ENCODE measurements around the gene MFSD12. TPM values are rescaled to one million over a fixed set of nuclear protein-coding genes. Genes with fewer than 3 reads are reported as not detected.

The MFSD12 gene
- total RNA-seq, 1 donor from 2014 or later, result 136 TPM

GRCh38 chr19:3546119-3546518 is 11.3 kb downstream of the MFSD12 start:
- Mint-ChIP-seq H3K9me3 (no peaks in the 10 kb centered on the region), H3K4me3 (no peak overlapping the region), H3K36me3 (ENCODE audit: low read depth) (peaks cover 10% of the 10 kb centered on the region), H3K27ac (no peak overlapping the region), H3K27me3 (ENCODE audit: insufficient read depth) (no peaks in the 10 kb centered on the region), H3K4me1 (ENCODE audit: low read depth) (no peaks in the 10 kb centered on the region)
- DNase-seq (ENCODE audit: low spot score), result no peak
- intact Hi-C loops (cut with micrococcal nuclease), result no loop called here

- no peak for DNase-seq (ENCODE audit: low spot score)
- no peaks in the 10 kb centered on the region for H3K27me3 Mint-ChIP-seq (ENCODE audit: insufficient read depth)
- peaks cover 10% of the 10 kb centered on the region for H3K36me3 Mint-ChIP-seq (ENCODE audit: low read depth)
- peak overlapping the region; percentile 5 for H3K27ac Mint-ChIP-seq
- H3K4me3 Mint-ChIP-seq, result no peak overlapping the region
- H3K4me1 Mint-ChIP-seq (ENCODE audit: low read depth), result no peaks in the 10 kb centered on the region
- H3K9me3 Mint-ChIP-seq, result no peaks in the 10 kb centered on the region
- intact Hi-C loops (cut with micrococcal nuclease), result loop anchor here (1.0 kb wide), 1 partner anchor 161 kb away; no protein-coding TSS in a partner anchor
These were observed 11.7 kb downstream of the MFSD12 start for GRCh38 chr19:3545669-3546034.

- DNase-seq (ENCODE audit: low spot score), result peak; percentile 66
- Mint-ChIP-seq H3K9me3 (no peaks in the 10 kb centered on the region), H3K4me3 (no peak overlapping the region), H3K27me3 (ENCODE audit: insufficient read depth) (no peaks in the 10 kb centered on the region), H3K27ac (peak overlapping the region; percentile 5), H3K4me1 (ENCODE audit: low read depth) (no peaks in the 10 kb centered on the region), H3K36me3 (ENCODE audit: low read depth) (peaks cover 10% of the 10 kb centered on the region)
- intact Hi-C loops (cut with micrococcal nuclease), result loop anchor here (1.0 kb wide), 1 partner anchor 161 kb away; no protein-coding TSS in a partner anchor
These were observed 12.4 kb downstream of the MFSD12 start for GRCh38 chr19:3544742-3545668.

DNA sequence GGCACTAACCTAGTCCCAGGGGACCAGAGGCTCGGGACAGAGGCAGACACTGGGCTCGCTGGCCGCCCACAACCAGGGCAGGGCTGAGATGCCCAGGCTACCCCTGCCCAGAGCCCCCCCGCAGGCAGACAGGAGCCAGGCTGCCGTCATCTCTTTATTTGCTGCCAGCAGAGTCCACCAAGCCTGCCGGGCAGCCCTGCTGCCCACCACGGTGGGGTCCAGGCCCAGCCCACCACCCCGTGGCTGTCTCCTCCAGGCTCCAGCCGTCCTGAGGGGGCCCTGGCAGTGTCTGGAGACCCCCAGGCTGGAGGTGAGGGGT is 13.4 kb downstream of the MFSD12 start:
- no peak overlapping the region for H3K4me3 Mint-ChIP-seq
- intact Hi-C loops (cut with micrococcal nuclease), result no loop called here
- no peak overlapping the region for H3K27ac Mint-ChIP-seq
- H3K9me3 Mint-ChIP-seq, result no peaks in the 10 kb centered on the region
- no peaks in the 10 kb centered on the region for H3K27me3 Mint-ChIP-seq (ENCODE audit: insufficient read depth)
- H3K36me3 Mint-ChIP-seq (ENCODE audit: low read depth), result peaks cover 14% of the 10 kb centered on the region
- H3K4me1 Mint-ChIP-seq (ENCODE audit: low read depth), result no peaks in the 10 kb centered on the region
- no peak for DNase-seq (ENCODE audit: low spot score)

DNA sequence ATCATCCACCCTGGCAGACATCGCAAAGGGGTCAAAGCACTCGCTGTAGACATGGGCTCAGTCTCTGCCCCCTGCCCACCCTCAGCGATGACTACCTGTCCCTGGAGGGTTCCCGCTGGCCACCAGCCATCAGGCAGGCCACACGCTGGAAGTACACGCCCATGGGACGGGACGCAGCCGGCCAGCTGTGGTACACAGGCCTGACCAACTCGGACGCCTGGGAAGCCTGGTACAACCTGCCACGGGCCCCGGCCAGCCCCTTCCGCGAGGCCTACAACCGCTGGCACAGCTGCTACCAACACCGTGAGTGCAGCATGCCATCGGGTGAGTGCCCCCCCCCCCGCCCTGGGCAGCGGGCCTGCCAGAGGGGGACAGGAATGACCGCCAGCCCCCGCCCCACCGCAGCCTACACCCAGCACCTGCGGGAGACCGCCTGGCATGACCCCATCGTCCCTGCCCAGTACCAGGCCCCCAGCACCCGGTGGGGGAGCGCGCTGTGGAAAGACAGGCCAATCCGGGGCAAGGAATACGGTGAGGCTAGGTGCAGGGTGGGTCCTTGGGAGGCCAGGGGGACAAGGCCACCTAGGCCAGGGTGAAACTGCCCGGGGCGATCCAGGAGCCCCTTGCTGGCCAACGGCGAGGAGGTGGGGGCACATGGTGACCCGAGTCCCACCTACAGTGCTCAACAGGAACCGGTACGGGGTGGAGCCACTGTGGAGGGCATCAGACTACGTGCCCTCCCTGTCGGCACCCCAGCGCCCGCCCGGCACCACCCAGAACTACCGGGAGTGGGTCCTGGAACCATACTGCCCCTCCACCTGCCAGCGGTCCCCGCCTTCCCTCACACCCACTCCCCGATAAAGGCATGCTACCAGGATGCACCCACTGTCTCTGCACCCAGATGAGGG is 14.0 kb downstream of the MFSD12 start:
- no peaks in the 10 kb centered on the region for H3K4me1 Mint-ChIP-seq (ENCODE audit: low read depth)

GRCh38 chr19:3539756-3540118 is 17.6 kb downstream of the MFSD12 start:
- Mint-ChIP-seq H3K36me3 (ENCODE audit: low read depth) (peaks cover 13% of the 10 kb centered on the region), H3K27me3 (ENCODE audit: insufficient read depth) (no peaks in the 10 kb centered on the region), H3K4me3 (no peak overlapping the region), H3K9me3 (no peaks in the 10 kb centered on the region), H3K27ac (no peak overlapping the region), H3K4me1 (ENCODE audit: low read depth) (no peaks in the 10 kb centered on the region)
- no peak for DNase-seq (ENCODE audit: low spot score)
- intact Hi-C loops (cut with micrococcal nuclease), result no loop called here

More for the DNA sequence above, 14.0 kb downstream of the MFSD12 start:
- intact Hi-C loops (cut with micrococcal nuclease), result no loop called here
- DNase-seq (ENCODE audit: low spot score), result no peak
- peaks cover 14% of the 10 kb centered on the region for H3K36me3 Mint-ChIP-seq (ENCODE audit: low read depth)
- no peak overlapping the region for H3K4me3 Mint-ChIP-seq
- no peaks in the 10 kb centered on the region for H3K27me3 Mint-ChIP-seq (ENCODE audit: insufficient read depth)
- no peak overlapping the region for H3K27ac Mint-ChIP-seq
- H3K9me3 Mint-ChIP-seq, result no peaks in the 10 kb centered on the region

GRCh38 chr19:3538965-3539755 is 18.2 kb downstream of the MFSD12 start, which contains the start of gene TEKTIP1:
TEKTIP1 (plus strand) TSS chr19:3539174; CDS start chr19:3539178, 4 bp downstream.
- Mint-ChIP-seq H3K4me3 (no peak within 1 kb of the TSS), H3K27me3 (ENCODE audit: insufficient read depth) (no peaks in the 10 kb centered on the region), H3K27ac (no peak within 1 kb of the TSS), H3K9me3 (no peaks in the 10 kb centered on the region), H3K4me1 (ENCODE audit: low read depth) (no peaks in the 10 kb centered on the region), H3K36me3 (ENCODE audit: low read depth) (peaks cover 15% of the 10 kb centered on the region)
- intact Hi-C loops (cut with micrococcal nuclease), result no loop called here
- no peak for DNase-seq (ENCODE audit: low spot score)

- Mint-ChIP-seq H3K36me3 (ENCODE audit: low read depth) (peaks cover 17% of the 10 kb centered on the region), H3K4me3 (no peak overlapping the region), H3K27me3 (ENCODE audit: insufficient read depth) (no peaks in the 10 kb centered on the region), H3K4me1 (ENCODE audit: low read depth) (no peaks in the 10 kb centered on the region), H3K27ac (no peak overlapping the region), H3K9me3 (no peaks in the 10 kb centered on the region)
- no peak for DNase-seq (ENCODE audit: low spot score)
- intact Hi-C loops (cut with micrococcal nuclease), result no loop called here
These were observed 19.0 kb downstream of the MFSD12 start for GRCh38 chr19:3538258-3538929.

DNA sequence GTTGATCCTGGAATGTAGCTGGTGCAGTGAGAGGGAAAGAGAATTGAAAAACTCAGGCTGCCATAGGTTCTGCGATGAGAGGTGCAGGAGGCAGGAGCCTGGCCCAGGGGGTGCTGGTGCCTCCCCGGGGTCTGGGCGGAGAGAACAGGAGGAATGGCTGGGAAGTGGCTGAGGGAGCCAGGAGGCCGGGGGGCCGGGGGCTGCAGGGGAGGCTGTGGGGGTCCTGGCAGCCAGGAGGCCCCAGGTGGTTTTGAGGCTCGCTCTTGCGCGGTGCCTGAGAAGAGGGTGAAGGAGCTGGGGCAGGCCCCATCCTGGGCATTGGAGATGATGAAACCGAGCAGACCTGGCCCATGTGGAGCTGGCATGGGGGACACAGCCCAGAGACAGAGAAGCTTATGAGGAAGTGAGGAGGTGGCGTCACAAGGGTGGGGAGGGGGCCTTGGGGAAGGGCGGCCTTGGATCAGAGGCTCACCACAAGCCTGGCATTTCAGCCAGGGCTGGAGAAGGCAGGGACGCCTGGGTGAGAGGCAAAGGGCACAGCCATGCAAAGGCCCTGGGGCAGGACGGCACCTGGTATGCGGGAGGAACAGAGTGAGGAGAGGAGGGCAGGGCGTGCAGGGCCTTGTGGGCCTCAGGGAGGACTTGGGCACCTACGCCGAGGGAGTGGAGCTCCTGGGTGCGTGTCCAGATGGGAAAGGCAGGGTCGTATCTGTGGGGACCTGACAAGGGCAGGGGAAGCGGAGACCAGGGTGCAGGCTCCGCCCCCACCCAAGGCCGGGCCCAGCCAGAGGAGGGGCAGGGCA is 19.7 kb downstream of the MFSD12 start:
- H3K27ac Mint-ChIP-seq, result no peak overlapping the region

GRCh38 chr19:3537101-3537437 is 20.3 kb downstream of the MFSD12 start:
- no peak overlapping the region for H3K4me3 Mint-ChIP-seq
- H3K4me1 Mint-ChIP-seq (ENCODE audit: low read depth), result no peaks in the 10 kb centered on the region
- DNase-seq (ENCODE audit: low spot score), result no peak
- no peak overlapping the region for H3K27ac Mint-ChIP-seq
- intact Hi-C loops (cut with micrococcal nuclease), result no loop called here
- H3K9me3 Mint-ChIP-seq, result no peaks in the 10 kb centered on the region
- H3K36me3 Mint-ChIP-seq (ENCODE audit: low read depth), result peaks cover 17% of the 10 kb centered on the region
- no peaks in the 10 kb centered on the region for H3K27me3 Mint-ChIP-seq (ENCODE audit: insufficient read depth)

More for the DNA sequence above, 19.7 kb downstream of the MFSD12 start:
- H3K36me3 Mint-ChIP-seq (ENCODE audit: low read depth), result peaks cover 17% of the 10 kb centered on the region
- intact Hi-C loops (cut with micrococcal nuclease), result no loop called here
- no peaks in the 10 kb centered on the region for H3K27me3 Mint-ChIP-seq (ENCODE audit: insufficient read depth)
- no peak overlapping the region for H3K4me3 Mint-ChIP-seq
- no peak for DNase-seq (ENCODE audit: low spot score)
- no peaks in the 10 kb centered on the region for H3K4me1 Mint-ChIP-seq (ENCODE audit: low read depth)
- no peaks in the 10 kb centered on the region for H3K9me3 Mint-ChIP-seq

DNA sequence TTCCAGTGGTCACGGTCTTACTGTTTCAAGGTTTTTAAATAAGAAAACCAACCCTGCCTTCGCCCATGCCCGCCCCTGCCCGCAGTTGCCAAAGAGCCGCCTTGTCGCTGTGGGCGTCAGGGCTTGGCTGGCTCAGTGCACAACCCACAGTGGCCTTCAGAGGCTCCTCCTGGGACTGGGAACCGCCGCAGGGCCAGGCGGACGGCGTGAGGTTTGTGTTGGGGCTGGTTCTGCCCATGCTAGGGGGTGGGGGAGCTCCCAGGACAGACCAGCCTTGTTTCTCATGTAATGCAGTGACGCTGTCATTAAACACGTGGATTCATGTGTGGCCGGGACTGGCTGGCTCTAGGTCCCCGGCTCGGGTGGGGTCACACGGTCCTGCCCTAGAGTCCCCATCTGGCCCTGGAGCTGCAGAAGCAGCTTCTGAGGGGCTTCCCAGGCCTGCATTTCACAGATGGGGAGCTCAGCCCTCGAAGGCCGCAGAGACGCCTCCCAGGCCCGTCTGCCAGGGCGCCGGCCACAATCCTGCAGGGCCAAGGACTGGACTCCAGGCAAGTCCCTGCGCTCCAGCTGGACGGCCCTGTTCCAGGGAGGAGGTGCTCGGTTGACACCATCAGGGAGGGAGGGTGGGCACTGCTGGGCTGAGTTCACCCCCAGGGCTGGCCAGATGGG is 20.8 kb downstream of the MFSD12 start:
- no peak for DNase-seq (ENCODE audit: low spot score)
- peaks cover 17% of the 10 kb centered on the region for H3K36me3 Mint-ChIP-seq (ENCODE audit: low read depth)
- H3K4me1 Mint-ChIP-seq (ENCODE audit: low read depth), result no peaks in the 10 kb centered on the region
- H3K4me3 Mint-ChIP-seq, result no peak overlapping the region
- intact Hi-C loops (cut with micrococcal nuclease), result no loop called here
- H3K27me3 Mint-ChIP-seq (ENCODE audit: insufficient read depth), result no peaks in the 10 kb centered on the region
- no peaks in the 10 kb centered on the region for H3K9me3 Mint-ChIP-seq
- H3K27ac Mint-ChIP-seq, result no peak overlapping the region
